Endothelial cell of hepatic sinusoid (primary cell): ENCODE data around the gene URI1.
"Not testable (repeated sequence)": the region's sequence is repeated elsewhere in the genome, so short reads cannot be mapped to it uniquely, and the experiment has no call there.

Experiments used
- in situ Hi-C: cut with HindIII; loops from 2 replicates; pipeline ENCODE4 v1.10.0; 2017; ENCODE audit warnings: low sequenced_read_pairs

Gene URI1

GRCh38 chr19:29940971-29941585 is 961 bp upstream of the URI1 start:
- in situ Hi-C loops = no loop called here

- in situ Hi-C loops = no loop called here
Measured at GRCh38 chr19:29942404-29943261, 594 bp downstream of the URI1 start.

GRCh38 chr19:29943615-29944014 is 1.6 kb downstream of the URI1 start:
- in situ Hi-C loops = no loop called here

GRCh38 chr19:29944390-29945012 is 2.5 kb downstream of the URI1 start:
- in situ Hi-C loops = no loop called here

- in situ Hi-C loops = no loop called here
Measured at GRCh38 chr19:29945017-29945416, 3.0 kb downstream of the URI1 start.

GRCh38 chr19:29945433-29945832 is 3.4 kb downstream of the URI1 start:
- in situ Hi-C loops = no loop called here

- in situ Hi-C loops = no loop called here
Measured at GRCh38 chr19:29946645-29947044, 4.6 kb downstream of the URI1 start.

GRCh38 chr19:29947871-29948270 is 5.8 kb downstream of the URI1 start:
- in situ Hi-C loops = no loop called here

GRCh38 chr19:29948759-29949470 is 6.9 kb downstream of the URI1 start:
- in situ Hi-C loops = not testable (repeated sequence)

GRCh38 chr19:29952177-29952576 is 10.1 kb downstream of the URI1 start:
- in situ Hi-C loops = no loop called here

GRCh38 chr19:29952646-29953045 is 10.6 kb downstream of the URI1 start:
- in situ Hi-C loops = no loop called here

GRCh38 chr19:29953352-29954247 is 11.6 kb downstream of the URI1 start:
- in situ Hi-C loops = no loop called here

- in situ Hi-C loops = loop anchor here (5.0 kb wide), 1 partner anchor 45 kb away; no protein-coding TSS in a partner anchor
Measured at GRCh38 chr19:29956855-29957254, 14.8 kb downstream of the URI1 start.

GRCh38 chr19:29961311-29961710 is 19.3 kb downstream of the URI1 start:
- in situ Hi-C loops = no loop called here

- in situ Hi-C loops = no loop called here
Measured at GRCh38 chr19:29962793-29963192, 20.8 kb downstream of the URI1 start.

- in situ Hi-C loops = no loop called here
Measured at GRCh38 chr19:29963576-29963975, 21.5 kb downstream of the URI1 start.

- in situ Hi-C loops = no loop called here
Measured at GRCh38 chr19:29964171-29964570, 22.1 kb downstream of the URI1 start.

- in situ Hi-C loops = no loop called here
Measured at GRCh38 chr19:29965492-29965891, 23.5 kb downstream of the URI1 start.

GRCh38 chr19:29966142-29966541 is 24.1 kb downstream of the URI1 start:
- in situ Hi-C loops = not testable (repeated sequence)

GRCh38 chr19:29966588-29967249 is 24.7 kb downstream of the URI1 start:
- in situ Hi-C loops = no loop called here
